Endothelial cell of umbilical vein (primary cell): Measurements from ENCODE around the gene MMP19. TPM values are rescaled to one million over a fixed set of nuclear protein-coding genes. Genes with fewer than 3 reads are reported as not detected.

Experiments used
- BruUV-seq: library from RNA; stranded (reverse); fragments of 400-500 nt; replicated peaks from 2 replicates; lab custom pipeline; 2021; lab: Mats Ljungman, UMichigan
- CTCF ChIA-PET: fragments of 300-600, 350-600 bp; sonication (Branson Sonifier 250); formaldehyde crosslinking; loops from one replicate; lab custom pipeline; 2021; ENCODE audit warnings: antibody characterized with exemption, inconsistent platforms; lab: Charles Lee
- POLR2A ChIA-PET: fragments of 300-600, 350-600 bp; sonication (Branson Sonifier 250); formaldehyde crosslinking; loops from one replicate; lab custom pipeline; 2021; ENCODE audit warnings: antibody characterized with exemption, inconsistent platforms; lab: Charles Lee
- DNase-seq: peaks from one replicate; pipeline ENCODE4 v3.0.0-alpha.2; 2011; ENCODE audit warnings: low read depth, low spot score
- FAIRE-seq: peaks from 2 replicates; lab custom pipeline; 2011; peaks lifted over from hg19 to GRCh38; lab: Jason Lieb, UNC
- H2AFZ ChIP-seq: 2 replicates; pipeline ENCODE4 v1.6.0; 2012; ENCODE audit warnings: low read depth, low read length, control low read depth, inconsistent platforms
- H3K27ac ChIP-seq: 2 replicates; pipeline ENCODE4 v1.5.1; 2011; ENCODE audit warnings: low read depth, mild to moderate bottlenecking, control low read depth, low read length, moderate library complexity; ENCODE audit not compliant: insufficient read depth
- H3K27me3 ChIP-seq, 2 experiments: 2 replicates each; pipeline versions ENCODE4 v1.6.0 to v1.6.1; 2011; ENCODE audit warnings: low read length in 2 of 2, mixed read lengths in 1 of 2; ENCODE audit not compliant: control insufficient read depth in 2 of 2, insufficient read depth in 2 of 2
- H3K36me3 ChIP-seq, 2 experiments: 2 replicates in 1 of 2; 3 replicates in 1 of 2; pipeline ENCODE4 v1.5.1; 2011; ENCODE audit warnings: low read length in 2 of 2, mild to moderate bottlenecking in 1 of 2, moderate library complexity in 1 of 2; ENCODE audit not compliant: control insufficient read depth in 2 of 2, insufficient read depth in 2 of 2; ENCODE audit errors: extremely low read depth in 1 of 2
- H3K4me1 ChIP-seq: 3 replicates; pipeline ENCODE4 v1.5.1; 2011; ENCODE audit warnings: mild to moderate bottlenecking, low read length; ENCODE audit not compliant: control insufficient read depth, insufficient read depth; ENCODE audit errors: extremely low read depth
- H3K4me2 ChIP-seq: 2 replicates; pipeline ENCODE4 v1.6.1; 2011; ENCODE audit warnings: low read length, control low read depth, mixed read lengths; ENCODE audit not compliant: insufficient read depth
- H3K4me3 ChIP-seq, 3 experiments: fragments of 200-600 bp in 1 of 3; sonication (generic), shearing (Covaris generic) in 1 of 3; replicated peaks in 1 of 3; 2 replicates each; pipeline ENCODE4 v1.5.1; 2011 to 2016; ENCODE audit warnings: control low read depth in 3 of 3, low read length in 3 of 3, mild to moderate bottlenecking in 2 of 3, inconsistent platforms in 1 of 3, low read depth in 1 of 3, moderate library complexity in 1 of 3; ENCODE audit not compliant: insufficient read depth in 1 of 3
- H3K79me2 ChIP-seq: 2 replicates; pipeline ENCODE4 v1.6.0; 2012; ENCODE audit warnings: low read length, inconsistent platforms; ENCODE audit not compliant: control insufficient read depth, insufficient read depth
- H3K9ac ChIP-seq: replicated peaks from 2 replicates; pipeline ENCODE3; 2011; ENCODE audit warnings: low read length, control low read depth; ENCODE audit not compliant: insufficient read depth; ENCODE audit errors: extremely low read depth
- H3K9me1 ChIP-seq: replicated peaks from 3 replicates; pipeline ENCODE4 v1.6.0; 2011; ENCODE audit warnings: mild to moderate bottlenecking, low read length; ENCODE audit not compliant: control insufficient read depth, insufficient read depth; ENCODE audit errors: extremely low read depth
- H3K9me3 ChIP-seq: replicated peaks from 2 replicates; pipeline ENCODE4 v1.5.1; 2012; ENCODE audit warnings: low read length, inconsistent platforms; ENCODE audit not compliant: control insufficient read depth, insufficient read depth
- H4K20me1 ChIP-seq: replicated peaks from 2 replicates; pipeline ENCODE3; 2011; ENCODE audit warnings: mild to moderate bottlenecking, low read length; ENCODE audit not compliant: control insufficient read depth, insufficient read depth; ENCODE audit errors: extremely low read depth
- CTCF ChIP-seq, 2 donors: IDR thresholded peaks; 1 replicate in 1 of 2; 2 replicates in 1 of 2; pipeline ENCODE4 v1.5.1; 2011; ENCODE audit warnings: low read length in 2 of 2, mild to moderate bottlenecking in 2 of 2, moderate library complexity in 2 of 2, control low read depth in 1 of 2, inconsistent platforms in 1 of 2, low read depth in 1 of 2; ENCODE audit not compliant: insufficient read depth in 1 of 2; ENCODE audit errors: extremely low read depth in 1 of 2
- EZH2 ChIP-seq: IDR thresholded peaks from 2 replicates; pipeline ENCODE4 v1.6.1; 2012; ENCODE audit warnings: borderline replicate concordance, low read depth, mild to moderate bottlenecking, moderate library complexity, low read length, inconsistent platforms; ENCODE audit not compliant: severe bottlenecking
- FOS ChIP-seq: IDR thresholded peaks from 2 replicates; pipeline ENCODE4 v1.6.1; 2011; ENCODE audit warnings: mild to moderate bottlenecking, low read length, moderate library complexity, borderline replicate concordance; ENCODE audit not compliant: insufficient read depth
- GATA2 ChIP-seq: IDR thresholded peaks from 2 replicates; pipeline ENCODE4 v1.7.0; 2011; ENCODE audit warnings: low read depth, mild to moderate bottlenecking, moderate library complexity, mixed read lengths, low read length; ENCODE audit not compliant: insufficient read length, insufficient read depth
- JUN ChIP-seq: IDR thresholded peaks from 2 replicates; pipeline ENCODE4 v1.6.1; 2011; ENCODE audit warnings: borderline replicate concordance, low read depth; ENCODE audit not compliant: insufficient read length, insufficient read depth
- MAX ChIP-seq: IDR thresholded peaks from 2 replicates; pipeline ENCODE4 v1.6.1; 2011; ENCODE audit not compliant: insufficient read depth, insufficient read length
- MYC ChIP-seq: IDR thresholded peaks from one replicate; pipeline ENCODE4 v1.6.1; 2011; ENCODE audit warnings: mild to moderate bottlenecking, low read depth, low read length
- POLR2A ChIP-seq: IDR thresholded peaks from 2 replicates; pipeline ENCODE4 v1.6.1; 2012; ENCODE audit warnings: low read depth, mild to moderate bottlenecking, control low read depth, low read length
- POLR2AphosphoS5 ChIP-seq: IDR thresholded peaks from 2 replicates; pipeline ENCODE4 v1.6.1; 2012; ENCODE audit warnings: low read depth, mild to moderate bottlenecking, control low read depth, low read length, moderate library complexity; ENCODE audit not compliant: insufficient read depth
- dilution Hi-C: fragments of 300-500 bp; cut with MboI; formaldehyde crosslinking; loops from one replicate; pipeline ENCODE4 v1.15.0; 2019; ENCODE audit warnings: low sequenced_read_pairs; ENCODE audit not compliant: extremely low pct_ligation_motif_present
- intact Hi-C: fragments of 100-400 bp; cut with micrococcal nuclease; formaldehyde crosslinking; loops from one replicate; pipeline ENCODE4 v1.10.0; 2022
- polyA plus RNA-seq, 4 experiments: library from polyadenylated mRNA; depleted of rRNA in 3 of 4; stranded (reverse) in 3 of 4; unstranded in 1 of 4; fragments of >200 nt; gene quantifications; 2 replicates each; pipeline versions ENCODE4 v1.2.1 to v1.2.3, GENCODE V29; 2011 to 2012; ENCODE audit warnings: missing spikeins in 1 of 4
- total RNA-seq: library from RNA; stranded (reverse); gene quantifications from 2 replicates; pipeline ENCODE4 v1.2.3, GENCODE V29; 2021

Gene MMP19
- total and polyA plus RNA-seq, 2 donors (not counting 3 experiments of a cell fraction or from before 2014, with no cell fraction given), result 0.31 to 1.6 TPM

GRCh38 chr12:55831447-55831815, 11.3 kb downstream of the MMP19 start:
- intact Hi-C loops, result no loop called here
- Histone ChIP-seq H2AFZ (no peak overlapping the region), H3K36me3 (no peaks in the 10 kb centered on the region), H3K9me1 (no peaks in the 10 kb centered on the region), H3K4me1 (peaks cover 23% of the 10 kb centered on the region), H3K9ac (no peak overlapping the region), H3K4me2 (peak overlapping the region; percentile 74), H3K79me2 (peaks cover 25% of the 10 kb centered on the region), H3K9me3 (no peaks in the 10 kb centered on the region), H3K27ac (no peak overlapping the region), H3K27me3 (no peaks in the 10 kb centered on the region), H3K4me3 (peak overlapping the region in 2 of 3 experiments; percentile 81 to 82), H4K20me1 (no peaks in the 10 kb centered on the region)
- FAIRE-seq (no peak), DNase-seq (no peak)
- dilution Hi-C loops, result no loop called here
- TF ChIP-seq FOS (no peak), CTCF (IDR thresholded peaks at IDR 0.05; ENCODE audit: extremely low read depth in 1 of 2, insufficient read depth in 1 of 2, low read depth in 1 of 2, low read length in 2 of 2) (no peak), POLR2A (no peak), EZH2 (no peak), GATA2 (no peak), POLR2AphosphoS5 (no peak), JUN (no peak), MAX (no peak), MYC (no peak)
- ChIA-PET POLR2A (interaction anchor here (2.5 to 3.1 kb wide), 2 partner anchors 14 to 95 kb away, joined by 15 to 40 read pairs; partner anchors contain the start of genes ORMDL2, PYM1 and SARNP), CTCF (interaction anchor here (1.0 to 4.5 kb wide), 8 partner anchors 8 to 109 kb away, joined by 3 to 38 read pairs (median 18); partner anchors contain the start of genes MMP19, ORMDL2 and SARNP)
- BruUV-seq, result no TSS peak
